Right ventricle myocardium inferior (tissue), 1 donor: Measurements from ENCODE around the gene ADI1. TPM values are rescaled to one million over a fixed set of nuclear protein-coding genes. Genes with fewer than 3 reads are reported as not detected.
A peak's percentile ranks its signal among the peaks of the same experiment; 100 is the strongest.

Experiments
- ATAC-seq: fragments of 200-7000 bp; cut with Tn5 transposase; one replicate; pipeline ENCODE4 v1.9.1; 2020; ENCODE audit warnings: mild to moderate bottlenecking, moderate library complexity
- DNase-seq: peaks from one replicate; pipeline ENCODE4 v3.0.0; 2021; ENCODE audit errors: missing footprints
- intact Hi-C: fragments of 100-400 bp; cut with DNase I; formaldehyde crosslinking; loops from one replicate; pipeline ENCODE4 v1.11.0; 2022
- total RNA-seq: library from RNA; stranded (reverse); fragmentation: NEBNext Ultra II Directional; extraction: Animal tissue kit (Norgen Biotek cat#: 25700); gene quantifications from one replicate; pipeline ENCODE4 v1.2.1, GENCODE V29; 2021
- donor health status: DM: no; HTN: yes; CAD: no; lungs with severe emphysema.

Gene ADI1
- total RNA-seq, 1 donor from 2014 or later, result 160 TPM

- intact Hi-C loops, result loop anchor here (2.0 kb wide), 1 partner anchor 48 kb away; the partner anchor contains the start of gene ADI1
- peak; percentile 23 for ATAC-seq
- peak; percentile 68 for DNase-seq
These were observed 48.2 kb downstream of the ADI1 start for GRCh38 chr2:3470856-3471737.

GRCh38 chr2:3470166-3470651, 49.1 kb downstream of the ADI1 start:
- DNase-seq (peak; percentile 87), ATAC-seq (peak; percentile 86)
- intact Hi-C loops, result loop anchor here (2.0 kb wide), 1 partner anchor 49 kb away; the partner anchor contains the start of gene ADI1

- intact Hi-C loops, result no loop called here
- peak; percentile 20 for DNase-seq
These were observed 49.8 kb downstream of the ADI1 start for GRCh38 chr2:3469486-3469885.

GRCh38 chr2:3468296-3468988, 50.9 kb downstream of the ADI1 start:
- DNase-seq (peak; percentile 41), ATAC-seq (no peak)
- intact Hi-C loops, result no loop called here

More at GRCh38 chr2:3469486-3469885, 49.8 kb downstream of the ADI1 start:
- ATAC-seq, result no peak

- intact Hi-C loops, result no loop called here
- DNase-seq, result peak; percentile 39
- ATAC-seq, result no peak
These were observed 51.7 kb downstream of the ADI1 start for GRCh38 chr2:3467654-3468053.

GRCh38 chr2:3466966-3467365, 52.4 kb downstream of the ADI1 start:
- peak; percentile 55 for DNase-seq
- intact Hi-C loops, result no loop called here
- no peak for ATAC-seq

GRCh38 chr2:3466482-3466863, 52.9 kb downstream of the ADI1 start:
- intact Hi-C loops, result no loop called here
- no peak for ATAC-seq
- peak; percentile 60 for DNase-seq

- no peak for ATAC-seq
- DNase-seq, result peak; percentile 45
- intact Hi-C loops, result no loop called here
These were observed 53.4 kb downstream of the ADI1 start for GRCh38 chr2:3465844-3466481.

GRCh38 chr2:3465328-3465727, 54.0 kb downstream of the ADI1 start:
- peak; percentile 59 for DNase-seq
- intact Hi-C loops, result no loop called here

GRCh38 chr2:3464401-3465005, 54.8 kb downstream of the ADI1 start:
- peak; percentile 62 for DNase-seq
- intact Hi-C loops, result loop anchor here (5.0 kb wide), 1 partner anchor 462 kb away; no protein-coding TSS in a partner anchor
- no peak for ATAC-seq

More at GRCh38 chr2:3465328-3465727, 54.0 kb downstream of the ADI1 start:
- ATAC-seq, result no peak

GRCh38 chr2:3463944-3464343, 55.4 kb downstream of the ADI1 start:
- no peak for ATAC-seq
- intact Hi-C loops, result loop anchor here (5.0 kb wide), 1 partner anchor 462 kb away; no protein-coding TSS in a partner anchor
- DNase-seq, result peak; percentile 42

- intact Hi-C loops, result loop anchor here (5.0 kb wide), 1 partner anchor 461 kb away; no protein-coding TSS in a partner anchor
- DNase-seq (peak; percentile 57), ATAC-seq (no peak)
These were observed 56.0 kb downstream of the ADI1 start for GRCh38 chr2:3463186-3463835.

- ATAC-seq, result no peak
- DNase-seq, result peak; percentile 2
- intact Hi-C loops, result loop anchor here (5.0 kb wide), 1 partner anchor 460 kb away; no protein-coding TSS in a partner anchor
These were observed 56.7 kb downstream of the ADI1 start for GRCh38 chr2:3462493-3463104.

- DNase-seq (peak; percentile 32), ATAC-seq (no peak)
- intact Hi-C loops, result loop anchor here (2.0 to 5.0 kb wide), 2 partner anchors 37 to 460 kb away; no protein-coding TSS in a partner anchor
These were observed 57.4 kb downstream of the ADI1 start for GRCh38 chr2:3461801-3462492.

- ATAC-seq (peak; percentile 52), DNase-seq (peak; percentile 65)
- intact Hi-C loops, result loop anchor here (2.0 to 5.0 kb wide), 2 partner anchors 36 to 459 kb away; no protein-coding TSS in a partner anchor
These were observed 58.2 kb downstream of the ADI1 start for GRCh38 chr2:3460831-3461800.

- DNase-seq, result no peak
- intact Hi-C loops, result loop anchor here (2.0 to 5.0 kb wide), 2 partner anchors 35 to 458 kb away; no protein-coding TSS in a partner anchor
- ATAC-seq, result peak; percentile 55
These were observed 59.2 kb downstream of the ADI1 start for GRCh38 chr2:3460156-3460555.
